HG03097 (cell line): Measurements from ENCODE around the gene ESPNL.
"Not testable (repeated sequence)": the region's sequence is repeated elsewhere in the genome, so short reads cannot be mapped to it uniquely, and the experiment has no call there.

Experiments used
- ATAC-seq: cut with Tn5 transposase; IDR thresholded peaks from one replicate; pipeline ENCODE4 v1.9.1; 2021; ENCODE audit not compliant: unreplicated experiment, low FRiP score

The ESPNL gene

DNA sequence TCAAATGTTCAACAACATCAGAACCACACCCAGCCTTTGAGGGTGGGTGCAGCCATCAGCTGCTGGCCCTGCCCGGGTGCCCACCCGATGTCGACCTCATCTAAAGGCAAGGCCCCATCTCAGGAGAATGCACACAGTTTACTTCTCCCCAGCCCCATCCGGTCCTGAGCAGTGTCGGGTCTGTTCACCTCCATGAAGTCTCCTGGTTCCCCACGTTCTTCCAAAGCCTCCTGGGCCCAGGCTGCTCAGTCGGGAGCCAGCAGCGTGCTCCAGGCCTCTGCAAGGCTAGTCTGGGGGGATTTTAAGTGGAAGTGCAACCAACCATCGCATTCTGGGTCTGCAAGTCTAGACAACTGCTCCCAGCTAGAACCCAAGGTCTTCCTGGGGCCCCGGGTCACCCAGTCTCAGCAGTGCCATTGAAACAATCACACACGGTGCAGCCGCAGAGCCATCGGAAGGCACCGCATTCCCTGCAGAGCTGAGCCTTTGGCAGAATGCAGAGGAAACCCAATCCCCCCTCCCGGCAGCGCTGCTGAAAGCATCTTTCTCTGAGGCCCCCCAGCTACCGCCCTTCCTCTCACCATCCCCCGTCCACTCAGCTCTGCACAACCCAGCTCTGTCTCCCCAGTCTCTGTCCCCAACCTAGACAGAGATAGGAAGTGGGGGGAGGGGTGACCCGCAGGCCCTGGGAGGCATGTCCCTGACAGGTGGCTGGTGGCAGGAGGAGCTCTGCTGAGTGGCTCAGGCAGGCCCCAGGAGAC is 8.5 kb downstream of the ESPNL start:
- ATAC-seq = peak; percentile 80

GRCh38 chr2:238113611-238114010 is 13.5 kb downstream of the ESPNL start:
- ATAC-seq = no peak

GRCh38 chr2:238114331-238114841 is 14.2 kb downstream of the ESPNL start:
- ATAC-seq = no peak

- no peak for ATAC-seq
These were observed 14.9 kb downstream of the ESPNL start for GRCh38 chr2:238114851-238115660.

DNA sequence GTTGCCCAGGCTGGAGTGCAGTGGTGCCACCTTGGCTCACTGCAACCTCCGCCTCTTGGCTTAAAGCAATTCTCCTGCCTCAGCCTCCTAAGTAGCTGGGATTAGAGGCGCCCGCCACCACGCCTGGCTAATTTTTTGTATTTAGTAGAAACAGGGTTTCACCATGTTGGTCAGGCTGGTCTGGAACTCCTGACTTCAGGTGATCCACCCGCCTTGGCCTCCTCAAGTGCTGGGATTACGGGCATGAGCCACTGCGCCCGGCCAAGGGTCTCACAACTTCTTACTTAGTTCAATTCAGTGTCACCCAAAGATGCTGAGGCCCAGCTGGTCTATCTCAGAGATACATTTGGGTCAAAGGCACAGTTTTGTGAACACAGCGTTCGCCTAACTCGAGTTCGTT is 15.6 kb downstream of the ESPNL start:
- ATAC-seq = not testable (repeated sequence)

DNA sequence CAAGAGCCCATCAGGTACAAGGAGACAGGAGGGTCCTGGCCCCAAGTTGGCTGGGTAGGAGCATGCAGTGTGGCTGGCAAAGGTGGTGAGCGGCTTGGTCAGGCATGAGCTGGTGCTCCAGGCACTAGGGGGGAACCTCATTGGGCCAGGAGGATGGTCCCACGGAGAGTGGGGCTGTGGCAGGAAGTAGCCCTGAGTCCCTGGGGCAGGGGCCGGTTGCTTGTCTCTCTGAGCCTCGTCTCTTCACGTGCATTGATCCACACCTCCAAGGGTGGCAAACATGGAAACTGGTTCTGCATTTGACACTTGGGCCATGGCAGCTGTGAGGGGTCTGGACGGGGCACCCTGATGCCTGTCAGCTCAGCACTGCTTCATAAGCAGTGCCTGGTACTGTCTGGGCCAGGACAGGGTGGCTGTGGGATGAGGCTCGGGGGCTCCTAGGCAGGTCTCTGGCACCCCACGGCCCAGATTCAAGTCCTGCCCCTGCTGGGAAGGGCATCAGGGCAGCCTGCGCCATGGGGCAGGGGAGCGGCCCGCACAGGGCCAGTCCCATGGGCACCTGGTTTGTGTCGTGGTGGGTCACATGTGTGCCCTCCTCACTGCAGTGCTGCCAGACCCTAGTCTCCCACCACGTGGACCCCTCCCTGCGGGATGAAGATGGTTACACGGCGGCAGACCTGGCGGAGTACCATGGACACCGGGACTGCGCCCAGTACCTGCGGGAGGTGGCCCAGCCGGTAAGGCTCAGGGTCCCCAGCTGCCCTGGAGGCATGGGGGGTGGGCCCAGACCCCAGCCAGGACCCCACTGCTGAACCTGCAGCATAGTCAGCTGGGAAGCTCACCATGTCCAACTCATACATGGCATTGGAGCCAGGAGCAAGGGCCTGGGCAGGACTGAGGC is 16.4 kb downstream of the ESPNL start:
- no peak for ATAC-seq

DNA sequence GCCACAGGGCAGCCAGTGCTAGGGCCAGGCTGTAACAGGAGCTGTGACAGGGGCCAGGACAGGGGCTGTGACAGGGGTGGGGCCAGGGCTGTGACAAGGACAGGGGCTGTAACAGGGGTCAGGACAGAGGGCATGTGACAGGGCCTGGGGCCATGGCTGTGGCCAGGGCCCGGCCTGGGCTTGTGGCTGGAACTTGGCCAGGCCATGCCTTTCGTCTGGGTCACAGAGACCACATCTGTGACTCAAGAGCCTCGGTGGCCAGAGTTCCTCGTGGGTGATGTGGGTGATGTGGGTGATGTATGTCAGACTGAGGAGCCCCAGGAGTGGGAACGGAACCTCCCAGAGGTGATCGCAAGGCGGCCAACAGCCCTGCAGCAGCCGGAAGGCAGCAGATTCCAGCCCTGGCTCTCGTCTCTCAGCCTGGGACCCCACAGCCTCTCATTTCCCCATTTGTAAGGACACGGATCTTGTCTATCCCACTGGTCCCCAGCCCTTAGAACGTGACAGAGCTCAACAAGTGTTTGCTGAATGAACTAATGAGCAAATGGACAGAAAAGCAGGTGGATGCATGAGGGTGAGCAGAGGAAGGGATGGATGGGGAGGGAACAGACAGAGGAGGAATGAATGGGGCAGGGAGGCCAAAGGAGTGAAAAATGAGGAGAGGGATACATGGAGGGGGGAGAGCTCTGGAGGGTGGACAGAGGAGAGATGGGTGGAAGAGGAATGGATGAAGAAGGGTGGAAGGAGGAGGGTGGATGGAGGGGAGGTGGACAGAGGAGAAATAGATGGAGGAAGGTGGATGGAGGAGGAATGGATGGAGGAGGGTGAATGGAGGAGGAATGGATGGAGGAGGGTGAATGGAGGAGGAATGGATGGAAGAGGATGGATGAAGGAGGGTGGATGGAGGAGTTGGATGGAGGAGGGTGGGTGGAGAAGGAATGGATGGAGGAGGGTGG is 17.3 kb downstream of the ESPNL start:
- ATAC-seq = no peak

DNA sequence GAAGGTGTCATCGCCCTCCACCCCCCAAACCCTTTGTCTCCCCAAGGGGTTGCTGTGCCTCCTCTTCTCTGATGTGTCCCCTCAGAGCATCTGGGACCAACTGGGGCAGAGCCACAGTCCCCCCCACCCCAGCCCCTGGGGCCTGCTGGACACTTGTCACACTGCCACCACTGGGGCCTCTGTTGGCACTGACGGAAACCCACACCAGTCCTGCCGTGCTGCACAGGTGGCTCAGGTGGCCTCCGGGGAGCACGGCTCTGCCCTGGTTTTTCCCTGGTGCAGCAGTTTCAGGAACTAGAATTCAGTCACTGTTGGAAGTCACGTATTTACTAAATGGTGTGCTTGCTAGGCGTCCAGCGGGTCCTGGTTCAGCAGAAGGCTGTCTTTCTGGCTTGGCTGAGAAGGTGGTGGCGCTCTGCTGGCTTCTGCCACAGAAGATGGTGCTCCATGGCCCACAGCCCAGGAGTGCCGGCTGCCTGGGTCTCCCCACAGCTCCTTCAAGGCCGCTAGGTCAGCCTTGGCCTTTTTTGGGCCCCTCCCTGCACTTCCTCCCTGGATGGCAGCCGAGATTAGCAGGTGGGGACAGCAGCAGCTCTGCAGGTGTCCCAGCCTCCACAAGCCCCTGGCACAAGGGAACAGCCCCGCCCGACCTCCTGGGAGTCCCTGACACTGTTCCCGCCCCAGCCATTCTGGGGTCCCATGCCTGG is 19.8 kb downstream of the ESPNL start:
- no peak for ATAC-seq

- ATAC-seq = no peak
These were observed 20.5 kb downstream of the ESPNL start for GRCh38 chr2:238120463-238121298.

- no peak for ATAC-seq
These were observed 21.6 kb downstream of the ESPNL start for GRCh38 chr2:238121511-238122286.

DNA sequence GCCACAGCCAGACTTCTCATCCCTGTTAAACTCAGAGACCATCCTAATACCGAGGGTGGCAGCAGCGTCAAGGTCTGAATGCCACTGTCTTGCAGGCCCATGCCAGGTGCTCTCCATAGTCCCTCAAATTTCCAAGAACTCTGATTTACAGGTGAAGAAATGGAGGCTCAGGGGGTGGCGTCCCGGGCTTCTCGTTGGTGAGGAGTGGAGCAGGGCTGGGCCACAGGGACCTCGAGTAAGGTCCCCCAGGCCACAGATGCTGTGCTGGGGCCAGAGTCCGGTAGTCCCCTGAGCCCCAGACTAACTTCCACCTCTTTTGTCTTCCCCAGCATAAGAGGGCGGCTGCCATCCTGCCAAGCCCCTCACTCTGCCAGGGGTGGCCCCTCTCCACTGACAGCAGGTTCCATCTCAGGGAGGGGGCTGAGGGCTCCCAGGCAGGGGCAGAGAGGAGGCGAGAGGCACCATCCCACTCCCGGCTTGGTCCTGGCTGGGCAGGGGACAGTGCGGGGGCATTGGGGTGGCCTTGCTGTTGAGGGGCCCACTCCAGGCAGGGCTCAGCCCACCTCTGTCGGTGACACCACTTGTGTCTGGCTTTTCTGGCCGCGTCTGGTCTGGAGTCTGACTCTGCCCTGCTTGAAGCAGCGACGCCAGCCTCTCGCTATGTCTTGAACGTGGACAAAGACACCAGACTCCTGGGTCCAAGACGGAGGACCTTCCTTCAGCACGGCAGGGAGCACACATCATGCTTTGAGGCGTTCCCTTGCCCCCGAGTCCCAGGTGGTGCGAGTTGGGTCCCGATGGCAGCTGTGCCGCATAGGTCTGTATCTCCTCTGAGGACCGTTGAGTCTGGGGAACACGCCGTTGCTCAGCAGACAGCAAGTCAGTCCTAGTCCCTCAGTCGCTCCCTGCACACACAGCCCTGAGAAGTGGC is 22.4 kb downstream of the ESPNL start:
- no peak for ATAC-seq

- ATAC-seq = no peak
These were observed 23.3 kb downstream of the ESPNL start for GRCh38 chr2:238123218-238123971.

- no peak for ATAC-seq
These were observed 23.9 kb downstream of the ESPNL start for GRCh38 chr2:238123991-238124470.

GRCh38 chr2:238124488-238125126 is 24.5 kb downstream of the ESPNL start:
- no peak for ATAC-seq
